Measurements from ENCODE around the gene SCARF1.
"Not testable (repeated sequence)": the region's sequence is repeated elsewhere in the genome, so short reads cannot be mapped to it uniquely, and the experiment has no call there.

Gene SCARF1

GRCh38 chr17:1676401-1676800, 30.9 kb upstream of the SCARF1 start:
- H3K4me3 ChIP-seq (ENCODE audit: low read length): no peak overlapping the region
- DNase-seq (ENCODE audit: low read depth): no peak
- no peak for TF ChIP-seq CTCF (conservative IDR thresholded peaks at IDR 0.05; ENCODE audit: low read length)

GRCh38 chr17:1673041-1673785, 27.7 kb upstream of the SCARF1 start:
- H3K4me3 ChIP-seq (ENCODE audit: low read length): no peak overlapping the region
- no peak for DNase-seq (ENCODE audit: low read depth)
- no peak for TF ChIP-seq CTCF (conservative IDR thresholded peaks at IDR 0.05; ENCODE audit: low read length)

DNA sequence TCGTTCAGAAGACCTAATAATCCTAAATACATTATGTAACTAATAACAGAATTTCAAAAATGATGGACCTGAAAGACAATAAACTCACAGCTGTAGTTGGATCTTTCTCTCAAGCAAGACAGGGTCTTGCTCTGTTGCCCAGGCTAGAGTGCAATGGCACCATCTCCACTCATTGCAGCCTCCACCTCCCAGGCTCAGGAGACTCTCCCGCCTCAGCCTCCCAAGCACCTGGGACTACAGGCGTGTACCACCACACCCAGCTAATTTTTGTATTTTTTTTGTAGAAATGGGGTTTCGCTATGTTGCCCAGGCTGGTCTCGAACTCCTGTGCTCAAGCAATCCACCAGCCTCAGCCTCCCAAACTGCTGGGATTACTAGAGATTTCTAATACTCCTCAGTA, 18.4 kb upstream of the SCARF1 start:
- not testable (repeated sequence) for DNase-seq (ENCODE audit: low read depth); H3K4me3 ChIP-seq (ENCODE audit: low read length)

- no peak for TF ChIP-seq CTCF (conservative IDR thresholded peaks at IDR 0.05; ENCODE audit: low read length)
- H3K4me3 ChIP-seq (ENCODE audit: low read length): no peak overlapping the region
- DNase-seq (ENCODE audit: low read depth): no peak
Measured at GRCh38 chr17:1661045-1661444, 15.5 kb upstream of the SCARF1 start.

GRCh38 chr17:1658100-1658499, 12.6 kb upstream of the SCARF1 start:
- no peak overlapping the region for H3K4me3 ChIP-seq (ENCODE audit: low read length)
- no peak for TF ChIP-seq CTCF (conservative IDR thresholded peaks at IDR 0.05; ENCODE audit: low read length)
- no peak for DNase-seq (ENCODE audit: low read depth)

DNA sequence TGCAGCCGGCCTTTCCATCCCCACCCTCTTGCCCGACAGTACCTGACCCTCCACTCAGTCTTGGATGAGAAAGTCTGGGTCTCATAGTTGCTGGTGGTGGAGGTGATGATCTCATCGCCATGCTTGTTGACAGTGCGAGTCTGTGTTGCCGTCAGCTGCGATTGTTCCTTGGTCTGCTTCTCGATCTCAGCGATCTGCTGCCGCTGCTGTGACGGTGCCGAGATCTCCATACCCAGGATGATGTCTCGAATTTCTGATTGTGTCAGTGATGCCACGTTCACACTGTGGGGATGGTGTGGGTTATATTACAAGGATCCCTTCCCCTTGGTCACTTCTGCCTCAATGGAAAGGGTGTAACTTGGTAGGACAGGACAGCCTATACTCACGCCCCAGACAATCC, 8.2 kb upstream of the SCARF1 start:
- H3K4me3 ChIP-seq (ENCODE audit: low read length): no peak overlapping the region
- TF ChIP-seq CTCF (conservative IDR thresholded peaks at IDR 0.05; ENCODE audit: low read length): no peak
- no peak for DNase-seq (ENCODE audit: low read depth)

- H3K4me3 ChIP-seq (ENCODE audit: low read length): not testable (repeated sequence)
Measured at GRCh38 chr17:1652794-1653193, 7.3 kb upstream of the SCARF1 start.

DNA sequence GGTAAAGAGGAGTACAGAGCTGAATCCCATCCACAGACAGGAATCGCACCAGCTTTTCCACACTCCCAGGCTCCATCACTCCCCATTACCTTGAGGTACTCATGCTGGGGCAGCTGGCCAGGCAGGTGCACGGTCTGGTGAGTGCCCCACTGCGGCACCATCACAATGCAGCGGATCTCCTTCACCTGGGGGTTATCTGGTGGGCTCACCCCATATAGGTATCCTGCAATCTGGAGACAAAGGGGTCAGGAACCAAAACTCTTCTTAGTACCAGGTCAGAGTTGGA, 6.0 kb upstream of the SCARF1 start:
- H3K4me3 ChIP-seq (ENCODE audit: low read length): no peak overlapping the region
- no peak for TF ChIP-seq CTCF (conservative IDR thresholded peaks at IDR 0.05; ENCODE audit: low read length)
- no peak for DNase-seq (ENCODE audit: low read depth)

More at GRCh38 chr17:1652794-1653193, 7.3 kb upstream of the SCARF1 start:
- DNase-seq (ENCODE audit: low read depth): not testable (repeated sequence)

Data from AG10803 (cell line).